GM21390 (cell line): ENCODE measurements around the gene TNFSF15.
"Not testable (repeated sequence)": the region's sequence is repeated elsewhere in the genome, so short reads cannot be mapped to it uniquely, and the experiment has no call there.

Experiments used
- ATAC-seq: cut with Tn5 transposase; IDR thresholded peaks from one replicate; pipeline ENCODE4 v1.9.1; 2021; ENCODE audit not compliant: unreplicated experiment

The TNFSF15 gene

GRCh38 chr9:114757395-114757794 is 48.4 kb downstream of the TNFSF15 start:
- ATAC-seq, result no peak

GRCh38 chr9:114756920-114757319 is 48.9 kb downstream of the TNFSF15 start:
- ATAC-seq, result no peak

GRCh38 chr9:114754581-114754980 is 51.3 kb downstream of the TNFSF15 start:
- no peak for ATAC-seq

- ATAC-seq, result no peak
Observed at GRCh38 chr9:114746591-114747346, 59.1 kb downstream of the TNFSF15 start.

- no peak for ATAC-seq
Observed at GRCh38 chr9:114745879-114746550, 59.8 kb downstream of the TNFSF15 start.

GRCh38 chr9:114745108-114745848 is 60.6 kb downstream of the TNFSF15 start:
- no peak for ATAC-seq

- ATAC-seq, result no peak
Observed at GRCh38 chr9:114743446-114743845, 62.4 kb downstream of the TNFSF15 start.

GRCh38 chr9:114742947-114743346 is 62.9 kb downstream of the TNFSF15 start:
- ATAC-seq, result no peak

GRCh38 chr9:114741521-114741920 is 64.3 kb downstream of the TNFSF15 start:
- ATAC-seq, result not testable (repeated sequence)

- peak; percentile 58 for ATAC-seq
Observed at GRCh38 chr9:114738581-114739316, 67.1 kb downstream of the TNFSF15 start.

- ATAC-seq, result no peak
Observed at GRCh38 chr9:114737847-114738246, 68.0 kb downstream of the TNFSF15 start.

- ATAC-seq, result no peak
Observed at GRCh38 chr9:114737118-114737517, 68.7 kb downstream of the TNFSF15 start.

- ATAC-seq, result no peak
Observed at GRCh38 chr9:114735704-114736103, 70.1 kb downstream of the TNFSF15 start.

GRCh38 chr9:114735139-114735538 is 70.7 kb downstream of the TNFSF15 start:
- not testable (repeated sequence) for ATAC-seq
